ENCODE measurements around the gene NISCH.

DNA sequence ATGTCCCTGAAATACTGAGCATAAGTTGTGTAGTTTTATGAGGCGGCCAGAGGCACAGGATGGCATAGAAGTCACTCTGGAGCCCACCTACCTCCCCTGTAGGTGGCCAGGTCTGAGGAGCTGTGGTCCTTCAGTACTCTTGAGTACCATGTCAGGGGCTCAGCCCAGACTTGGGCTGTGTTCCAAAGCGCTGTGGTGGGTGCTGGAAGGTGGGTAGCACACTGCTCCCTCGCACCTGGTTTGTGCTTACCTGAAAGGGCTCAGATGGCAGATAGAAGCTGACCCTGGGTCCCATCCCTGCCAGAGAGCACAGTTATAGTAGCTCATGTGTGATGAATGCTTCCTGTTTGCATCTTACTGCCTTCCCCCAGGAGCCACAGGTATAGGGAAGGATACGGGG lies 15.5 kb downstream of the NISCH start:
- TF ChIP-seq, protein P1, sequence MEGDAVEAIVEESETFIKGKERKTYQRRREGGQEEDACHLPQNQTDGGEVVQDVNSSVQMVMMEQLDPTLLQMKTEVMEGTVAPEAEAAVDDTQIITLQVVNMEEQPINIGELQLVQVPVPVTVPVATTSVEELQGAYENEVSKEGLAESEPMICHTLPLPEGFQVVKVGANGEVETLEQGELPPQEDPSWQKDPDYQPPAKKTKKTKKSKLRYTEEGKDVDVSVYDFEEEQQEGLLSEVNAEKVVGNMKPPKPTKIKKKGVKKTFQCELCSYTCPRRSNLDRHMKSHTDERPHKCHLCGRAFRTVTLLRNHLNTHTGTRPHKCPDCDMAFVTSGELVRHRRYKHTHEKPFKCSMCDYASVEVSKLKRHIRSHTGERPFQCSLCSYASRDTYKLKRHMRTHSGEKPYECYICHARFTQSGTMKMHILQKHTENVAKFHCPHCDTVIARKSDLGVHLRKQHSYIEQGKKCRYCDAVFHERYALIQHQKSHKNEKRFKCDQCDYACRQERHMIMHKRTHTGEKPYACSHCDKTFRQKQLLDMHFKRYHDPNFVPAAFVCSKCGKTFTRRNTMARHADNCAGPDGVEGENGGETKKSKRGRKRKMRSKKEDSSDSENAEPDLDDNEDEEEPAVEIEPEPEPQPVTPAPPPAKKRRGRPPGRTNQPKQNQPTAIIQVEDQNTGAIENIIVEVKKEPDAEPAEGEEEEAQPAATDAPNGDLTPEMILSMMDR (IDR thresholded peaks at IDR 0.05; ENCODE audit: insufficient read depth, low read length, poor library complexity, severe bottlenecking) = no peak
- TF ChIP-seq EZH2phosphoT487 (conservative IDR thresholded peaks at IDR 0.05; ENCODE audit: low read length) = no peak

Data from SU-DHL-6 (cell line).